HTR-8/SVneo (cell line): Measurements from ENCODE around the gene ITPR1.

ENCODE experiments used
- DNase-seq: peaks from one replicate; pipeline ENCODE4 v3.0.0; 2011; ENCODE audit warnings: low spot score, mixed read lengths; ENCODE audit not compliant: insufficient read length
- FAIRE-seq: peaks from 2 replicates; lab custom pipeline; 2011; peaks lifted over from hg19 to GRCh38; lab: Jason Lieb, UNC

Gene ITPR1

DNA sequence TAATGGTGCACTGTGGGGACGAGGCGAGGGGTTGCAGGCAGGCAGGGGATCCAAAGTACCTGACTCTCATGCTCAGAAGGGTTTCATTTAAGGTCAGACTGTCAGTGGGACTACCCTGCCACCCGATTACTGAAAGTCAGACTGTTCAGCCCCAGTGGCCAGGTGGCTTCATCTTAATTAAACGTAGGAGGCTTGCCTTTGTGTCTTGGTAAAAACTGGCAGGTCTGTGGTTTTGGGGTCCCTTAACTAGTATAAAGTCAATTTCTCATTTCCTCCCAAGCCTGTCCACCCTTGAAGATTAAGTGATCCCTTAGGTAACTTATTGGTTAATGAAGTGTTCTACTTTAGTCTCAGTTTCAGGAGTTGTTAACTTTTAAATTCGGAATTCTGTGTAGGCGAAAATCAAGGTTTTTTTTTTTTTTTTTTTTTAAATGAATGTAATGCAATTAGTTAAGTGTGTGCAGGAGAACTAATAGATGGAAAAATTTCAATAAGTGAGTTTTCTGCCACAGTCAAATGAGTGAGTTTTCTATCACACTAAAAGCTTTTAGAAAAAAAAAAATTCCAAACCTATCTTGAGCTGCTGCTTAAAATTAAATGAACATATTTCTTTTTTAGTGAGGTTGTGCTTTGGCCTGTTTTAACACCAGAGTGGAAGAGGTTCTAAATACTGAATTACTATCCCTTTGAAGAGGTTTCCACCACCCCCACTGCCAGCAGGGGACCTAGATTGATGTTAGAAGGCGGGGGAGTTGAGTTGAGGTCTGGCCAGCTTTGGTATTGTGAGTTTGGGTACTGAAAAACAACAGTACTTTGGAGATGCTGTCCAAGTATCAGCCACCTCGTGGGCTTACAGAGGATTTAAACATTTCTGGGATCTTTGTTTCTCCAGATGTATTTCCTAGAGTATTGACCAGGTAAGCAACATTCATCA lies 15.2 kb downstream of the ITPR1 start:
- no peak for FAIRE-seq
- DNase-seq: no peak

DNA sequence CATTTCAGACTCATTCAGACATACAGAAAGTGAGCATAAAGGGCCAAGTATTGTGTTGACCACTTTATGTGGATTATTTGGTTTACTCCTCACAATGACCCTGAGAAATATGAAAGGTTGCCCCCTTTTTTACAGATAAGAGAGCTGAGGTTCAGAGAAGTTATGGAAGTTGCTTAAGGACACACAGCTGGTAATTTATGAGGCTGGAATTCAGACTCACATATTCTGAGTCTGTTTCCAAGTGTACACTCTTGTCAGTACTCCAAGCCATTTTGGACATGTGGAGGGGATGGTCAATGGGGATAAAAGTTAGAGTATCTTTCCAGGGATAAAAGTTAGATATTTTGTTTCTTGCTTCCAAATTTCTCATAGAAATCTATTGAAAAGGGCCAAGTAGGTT lies 15.9 kb downstream of the ITPR1 start:
- DNase-seq (no peak), FAIRE-seq (no peak)

DNA sequence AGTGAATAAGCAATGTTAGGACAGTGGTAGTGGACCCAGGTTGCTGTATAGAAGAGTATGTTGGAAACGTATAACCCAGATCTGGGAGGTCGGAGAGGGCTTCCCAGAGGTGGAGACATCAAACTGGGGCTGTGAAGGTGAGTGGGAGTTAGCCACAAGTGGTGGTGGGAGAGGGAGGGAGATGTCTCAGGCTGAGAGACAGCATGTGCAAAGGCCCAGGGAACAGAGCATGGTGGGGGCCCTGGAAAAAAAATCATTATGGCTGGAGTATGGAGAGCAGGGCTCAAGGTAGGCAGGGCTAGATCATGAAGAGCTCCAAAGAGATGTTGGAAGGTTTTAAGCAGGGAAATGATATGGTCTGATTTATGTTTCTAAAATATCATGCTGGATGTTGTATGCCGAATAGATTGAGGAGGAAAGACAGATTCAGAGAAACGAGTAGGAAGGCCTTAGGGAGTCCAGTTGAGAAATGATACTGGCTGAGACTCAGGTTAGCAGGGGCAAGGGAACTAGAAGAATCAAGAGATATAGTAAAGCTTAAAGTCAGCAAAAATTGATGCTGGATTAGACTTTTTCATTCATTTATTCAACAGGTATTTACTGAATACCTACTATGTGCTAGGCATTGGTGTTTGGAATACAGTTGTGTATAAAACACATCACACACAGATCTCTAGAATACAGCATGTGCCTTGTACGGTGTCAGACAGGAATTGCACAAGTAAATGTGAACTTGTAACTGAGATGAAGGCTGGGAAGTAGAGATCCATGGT lies 17.0 kb downstream of the ITPR1 start:
- DNase-seq (no peak), FAIRE-seq (no peak)

DNA sequence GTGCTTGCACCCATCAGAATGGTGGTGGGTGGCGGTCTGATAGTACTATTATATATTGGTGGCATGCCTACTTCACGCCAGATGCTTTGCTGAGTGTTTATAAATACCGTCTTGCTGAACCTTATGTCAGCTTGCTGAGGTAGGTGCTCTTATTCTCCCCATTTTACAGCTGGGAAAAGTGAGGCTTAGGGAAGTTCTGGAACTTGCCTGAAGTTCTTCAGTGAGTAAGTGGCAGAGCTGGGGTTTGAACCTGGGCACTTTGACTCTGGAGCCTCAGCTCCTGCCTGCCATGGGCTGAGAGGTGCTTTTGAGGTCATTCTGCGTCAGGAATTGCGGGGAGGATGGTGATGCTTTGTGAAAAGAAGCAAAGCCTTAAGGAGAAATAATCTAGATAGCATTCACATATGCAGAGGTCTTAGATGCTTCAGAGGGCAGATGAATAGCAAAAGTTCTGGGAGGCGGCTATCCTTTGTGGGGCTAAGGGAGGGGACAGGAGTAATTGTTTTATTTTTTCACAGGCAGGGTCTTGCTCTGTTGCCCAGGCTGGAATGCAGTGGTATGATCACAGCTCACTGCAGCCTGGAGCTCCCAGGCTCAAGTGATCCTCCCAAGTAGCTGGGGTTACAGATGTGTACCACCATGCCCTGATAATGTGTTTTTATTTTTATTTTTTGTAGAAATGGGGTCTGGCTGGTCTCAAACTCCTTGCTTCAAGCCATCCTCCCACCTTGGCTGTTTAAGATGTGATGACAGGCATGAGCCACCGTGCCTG lies 18.5 kb downstream of the ITPR1 start:
- no peak for FAIRE-seq
- no peak for DNase-seq

DNA sequence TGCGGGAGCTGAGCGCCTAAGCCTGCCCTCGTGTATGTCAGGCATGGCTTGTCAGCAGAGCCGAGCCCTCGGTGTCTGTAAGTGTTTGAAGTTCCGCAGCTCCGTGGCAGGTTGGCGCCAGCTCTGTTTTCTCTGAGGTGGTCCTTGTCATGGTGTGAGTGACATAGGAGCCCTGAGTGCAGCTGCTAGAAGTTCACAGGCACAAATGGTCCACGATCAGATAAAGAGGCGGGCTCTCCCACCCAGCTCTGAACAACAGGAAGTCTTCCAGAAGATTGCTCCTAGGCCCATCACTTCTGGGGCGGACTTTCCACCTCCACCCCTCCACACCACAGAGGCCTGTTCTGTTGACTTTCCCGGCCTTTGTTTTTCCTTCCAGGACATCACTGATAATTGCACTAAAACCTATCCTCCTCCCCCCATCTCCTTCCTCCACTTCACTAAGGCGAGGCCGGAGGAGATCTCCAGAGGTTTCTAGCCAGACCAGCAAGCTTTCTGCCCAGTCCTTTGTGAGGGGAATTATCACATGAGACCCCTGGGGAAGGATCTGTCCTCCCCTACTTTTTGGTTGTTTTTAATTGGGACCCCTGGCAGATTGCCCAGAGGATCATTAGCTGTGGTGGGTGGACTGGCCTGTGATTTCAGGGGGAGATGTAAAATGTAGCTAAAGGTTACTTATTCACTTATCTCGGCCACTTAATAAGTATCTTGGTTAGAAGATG lies 19.9 kb downstream of the ITPR1 start:
- FAIRE-seq: no peak
- no peak for DNase-seq

DNA sequence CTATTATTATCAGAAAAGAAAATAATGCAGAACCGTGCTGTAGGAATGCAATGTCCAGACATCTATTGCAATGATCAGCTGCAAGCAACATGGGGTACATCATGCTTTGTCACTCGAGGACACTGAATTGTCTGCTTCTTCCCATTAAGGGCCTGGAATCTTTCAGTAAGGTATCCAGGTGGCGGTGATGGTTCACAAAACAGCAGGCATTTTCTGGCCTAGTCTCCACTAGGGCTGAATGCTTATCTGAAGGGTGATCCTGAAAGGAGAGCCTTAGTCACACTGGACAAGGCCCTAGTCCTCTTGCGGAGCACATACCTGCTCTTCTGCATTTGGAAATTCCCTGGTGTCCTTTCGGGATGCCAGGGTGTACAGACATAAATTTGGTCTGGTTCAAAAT lies 21.2 kb downstream of the ITPR1 start:
- no peak for DNase-seq
- FAIRE-seq: no peak

DNA sequence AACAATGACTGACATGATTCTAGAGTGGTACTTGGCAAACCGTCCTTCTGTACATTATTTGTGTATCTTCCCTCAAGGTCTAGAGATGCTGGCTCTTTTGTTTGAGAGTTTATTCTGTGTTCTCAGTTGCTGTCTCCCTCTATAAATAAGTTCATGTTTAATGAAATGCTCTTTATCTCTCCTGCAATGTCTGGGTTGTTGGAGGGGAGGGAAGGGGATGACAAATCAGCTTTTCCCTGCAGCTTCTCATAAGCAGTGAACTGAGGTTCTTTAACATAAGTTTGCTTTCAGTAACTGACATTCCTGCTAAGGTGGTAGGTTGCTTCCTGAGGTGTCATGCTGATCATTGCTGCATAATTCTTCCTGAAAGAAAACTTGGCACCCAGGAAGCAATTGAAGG lies 21.8 kb downstream of the ITPR1 start:
- DNase-seq (no peak), FAIRE-seq (no peak)

DNA sequence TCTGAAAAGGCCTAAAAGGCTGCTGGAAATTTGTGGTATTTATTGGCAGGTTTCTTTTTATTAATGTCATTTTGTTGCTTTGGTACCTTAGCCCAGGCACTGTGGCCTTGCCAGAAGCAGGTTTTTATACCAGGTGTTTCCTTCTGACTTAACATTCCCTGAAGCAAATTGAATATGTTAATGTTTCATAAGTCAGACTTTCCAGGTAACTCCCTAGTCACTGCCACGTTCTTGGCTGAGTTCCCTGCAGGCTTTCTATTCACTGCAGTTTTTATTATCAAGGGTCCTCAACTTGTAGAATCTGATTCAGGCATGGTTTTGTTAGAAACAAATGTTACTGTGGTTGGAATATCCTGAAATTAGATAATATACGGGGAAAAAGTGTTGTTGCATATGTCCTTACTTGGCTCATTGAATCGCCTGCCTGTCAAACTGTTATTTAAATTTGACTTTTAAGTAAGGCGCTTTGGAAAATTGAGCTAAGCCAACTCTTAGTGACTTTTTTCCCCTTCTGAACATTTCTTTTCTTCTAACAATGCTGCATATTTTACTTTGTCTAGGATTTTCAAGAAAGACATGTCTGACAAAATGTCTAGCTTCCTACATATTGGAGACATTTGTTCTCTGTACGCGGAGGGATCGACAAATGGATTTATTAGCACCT lies 22.9 kb downstream of the ITPR1 start:
- DNase-seq: no peak
- FAIRE-seq: no peak

DNA sequence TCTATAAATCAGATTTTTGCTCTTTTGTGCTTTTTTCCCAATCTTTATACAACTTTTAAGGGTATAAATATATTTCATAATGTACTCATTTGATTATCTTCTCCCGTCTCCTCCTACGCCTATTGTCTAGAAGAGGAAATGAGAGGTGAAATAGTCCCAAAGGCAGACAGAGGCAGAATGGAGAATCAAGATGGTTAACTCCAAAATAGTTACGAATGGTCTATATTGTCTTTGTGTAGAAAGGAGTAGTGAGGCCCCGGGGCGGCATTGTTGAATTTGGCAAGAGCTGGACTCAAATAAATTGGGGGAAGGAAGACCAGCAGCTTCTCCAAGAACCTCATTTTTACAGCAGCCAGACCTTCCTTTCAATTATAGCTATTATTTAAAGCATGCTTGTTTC lies 23.9 kb downstream of the ITPR1 start:
- FAIRE-seq (no peak), DNase-seq (no peak)

DNA sequence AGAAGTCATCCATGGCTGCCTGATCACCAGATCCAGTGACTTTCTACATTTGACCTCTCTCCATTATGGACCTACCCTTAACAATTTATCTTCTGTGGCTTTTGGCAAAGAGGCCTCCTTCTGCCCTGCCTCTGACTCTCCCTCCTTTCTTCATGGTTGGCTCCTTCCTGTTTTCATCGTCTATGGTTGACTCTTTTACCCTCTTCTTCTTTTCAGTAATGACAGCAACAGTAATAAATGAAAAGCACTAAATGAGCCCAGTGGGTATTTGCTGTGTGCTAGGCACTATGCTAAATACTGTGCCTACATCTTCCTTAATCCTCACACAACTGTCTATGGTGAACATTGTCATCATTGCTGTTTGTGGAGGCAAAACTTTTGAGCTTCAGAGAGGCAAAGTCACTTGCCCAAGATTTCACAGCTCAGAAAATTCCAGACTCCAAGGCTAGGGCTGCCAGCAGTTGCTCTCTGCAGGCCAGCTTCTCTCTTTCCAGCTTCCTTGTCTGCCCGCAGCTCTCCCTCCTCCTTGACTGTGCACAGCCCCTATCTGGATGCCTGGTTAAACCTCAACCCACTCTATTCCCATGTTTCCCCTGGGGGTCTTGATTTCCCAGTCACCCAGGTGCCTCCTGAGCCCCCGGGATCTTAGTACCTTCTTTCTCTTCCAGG lies 24.6 kb downstream of the ITPR1 start:
- DNase-seq (no peak), FAIRE-seq (no peak)

DNA sequence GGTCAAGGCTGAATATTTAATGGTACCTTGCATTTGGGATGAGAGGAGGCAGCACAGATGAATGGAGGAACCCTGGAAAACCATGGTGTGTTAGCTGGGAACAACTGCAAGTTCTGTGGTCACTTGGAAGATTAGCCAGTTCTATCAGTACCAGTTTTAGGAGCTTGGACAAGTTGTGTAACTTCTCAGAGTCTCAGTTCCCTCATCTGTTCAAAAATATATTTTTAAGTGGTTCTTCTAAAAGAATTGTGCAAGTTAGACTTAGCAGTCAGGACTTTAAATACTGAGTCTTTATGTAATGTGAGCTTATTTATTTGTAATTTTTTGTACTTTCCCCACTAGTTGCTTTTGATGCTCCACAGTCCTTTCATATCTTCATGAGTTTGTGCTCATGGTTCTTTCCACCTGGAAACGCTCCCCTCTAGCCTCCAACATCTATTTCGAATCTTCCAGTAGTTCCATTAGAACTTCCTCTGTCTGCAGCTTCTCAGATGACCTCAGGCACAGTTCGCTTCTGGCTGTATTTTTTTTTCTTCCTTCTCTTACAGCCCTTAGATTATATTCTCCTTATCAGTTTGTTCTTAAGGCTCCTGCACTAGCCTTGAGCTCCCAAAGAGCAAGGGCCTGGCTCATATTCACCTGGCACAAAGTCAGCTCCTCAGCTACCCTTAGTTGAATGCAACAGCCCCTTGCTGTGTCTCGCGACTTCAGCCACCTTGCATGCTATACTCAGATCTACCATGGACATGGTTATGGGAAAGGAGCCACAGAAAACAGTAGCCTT lies 27.1 kb downstream of the ITPR1 start:
- FAIRE-seq (no peak), DNase-seq (no peak)

DNA sequence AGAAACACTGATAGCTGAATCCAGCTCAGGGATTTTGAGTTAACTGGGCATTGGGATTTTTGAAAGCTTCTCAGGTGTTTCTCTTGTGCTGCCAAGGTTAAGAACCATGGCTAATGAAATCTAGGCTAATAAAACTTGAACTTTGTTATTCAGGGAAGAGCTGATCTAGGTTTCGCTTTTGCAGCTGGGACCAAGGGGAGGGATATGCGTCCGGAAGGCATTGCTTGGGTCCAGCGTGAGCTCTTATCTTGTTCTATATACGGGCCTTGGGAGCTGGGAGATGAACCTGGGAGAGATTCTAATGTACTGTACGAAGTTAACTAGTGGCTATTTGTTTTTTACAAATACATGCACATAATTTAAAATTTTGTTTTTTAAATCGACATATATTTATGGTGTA lies 29.8 kb downstream of the ITPR1 start:
- no peak for DNase-seq
- FAIRE-seq: no peak

DNA sequence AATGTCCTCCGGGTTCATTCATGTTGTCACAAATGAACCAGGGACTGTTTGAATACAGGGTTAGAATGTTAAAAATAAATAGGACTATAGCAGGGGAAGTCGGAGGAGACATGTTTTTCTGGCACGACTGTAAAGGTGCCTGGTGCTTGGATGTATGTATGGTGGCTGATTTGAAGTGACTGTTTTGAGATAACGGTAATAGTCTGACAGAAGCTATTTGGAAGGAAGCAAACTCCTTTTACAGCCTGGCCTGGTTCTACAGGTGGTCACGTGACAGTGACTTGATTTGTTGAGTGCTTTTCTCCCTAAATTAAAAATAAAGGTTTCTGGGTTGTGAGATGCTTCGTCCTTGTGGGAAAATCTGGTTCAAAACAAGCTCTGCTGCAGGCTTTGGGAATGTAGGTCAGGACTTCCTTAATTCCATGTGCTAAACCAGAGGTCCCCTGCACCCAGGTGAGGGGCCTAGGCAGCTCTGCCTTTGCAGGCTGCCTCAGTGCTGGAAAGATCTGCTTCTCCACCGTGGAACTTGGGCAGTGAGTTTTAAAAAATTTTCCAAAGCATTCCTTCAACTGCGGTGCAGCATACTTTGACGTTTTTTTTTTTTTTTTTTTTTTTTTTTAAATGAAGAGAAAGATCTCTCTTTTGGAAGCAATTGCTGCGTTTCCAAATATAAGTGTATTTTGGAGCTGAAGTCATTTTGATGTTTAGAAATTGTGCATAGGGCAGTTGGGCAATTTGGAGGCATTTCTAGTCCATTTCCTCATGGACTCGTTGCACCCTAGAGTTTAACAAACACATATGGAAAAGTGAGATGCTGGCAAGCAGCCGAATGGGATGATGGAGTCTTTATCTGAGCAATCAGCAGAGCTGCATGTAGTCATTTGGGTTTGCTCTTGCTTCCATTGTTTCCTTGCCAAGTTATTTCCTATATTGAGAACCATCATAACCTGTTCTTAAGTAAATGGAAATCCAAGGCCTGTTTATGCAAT lies 30.9 kb downstream of the ITPR1 start:
- no peak for FAIRE-seq
- DNase-seq: no peak

DNA sequence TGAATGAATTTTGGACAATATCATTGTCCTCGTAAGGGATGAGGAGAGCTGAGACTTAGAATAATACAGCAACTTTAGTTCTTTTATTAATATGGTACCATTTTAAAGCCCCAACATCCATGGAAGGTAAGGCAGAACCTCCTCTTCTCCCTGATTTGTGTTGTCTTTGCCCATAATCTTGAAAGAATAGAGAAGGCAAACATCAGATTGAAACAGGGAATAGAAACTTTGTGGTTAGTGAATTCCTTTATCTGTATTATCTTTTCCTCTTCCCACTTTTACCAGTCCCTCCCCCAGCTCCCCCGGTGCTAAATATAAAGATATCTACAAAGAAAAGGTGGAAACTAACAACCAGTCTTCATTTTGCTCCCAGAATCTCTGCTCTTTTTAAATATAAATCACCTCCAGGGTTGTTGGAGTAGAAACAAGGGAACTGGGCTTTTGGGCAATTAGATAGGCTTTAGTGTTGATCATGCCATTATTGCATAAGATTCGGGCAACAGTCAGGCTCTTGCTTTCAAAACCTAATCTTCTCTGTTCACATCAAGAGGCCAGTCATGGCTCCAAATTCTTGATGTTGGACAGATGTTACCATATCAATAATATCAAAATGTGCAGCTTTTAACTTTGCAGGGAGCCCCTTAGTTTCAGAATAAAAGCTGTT lies 32.5 kb downstream of the ITPR1 start:
- FAIRE-seq: no peak
- DNase-seq: no peak

DNA sequence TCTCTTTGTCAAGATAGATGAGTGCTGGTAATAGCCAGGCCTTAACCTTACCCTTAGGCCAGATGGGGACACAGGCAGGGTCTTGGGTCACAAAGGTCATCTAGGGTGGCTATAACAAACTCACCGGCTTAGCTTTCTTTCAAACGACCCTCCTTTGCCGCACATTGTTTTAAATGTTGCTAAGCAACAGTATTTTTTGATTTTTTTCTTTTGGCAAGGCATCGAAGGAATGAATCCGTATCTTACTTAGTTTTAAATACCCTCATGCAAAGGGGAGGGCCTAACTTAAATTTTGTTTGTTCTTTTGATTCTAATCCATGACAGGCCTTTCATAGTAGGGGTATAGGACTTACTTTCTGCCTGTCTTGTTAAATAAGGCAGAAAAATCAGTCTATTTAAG lies 35.2 kb downstream of the ITPR1 start:
- FAIRE-seq (no peak), DNase-seq (no peak)

DNA sequence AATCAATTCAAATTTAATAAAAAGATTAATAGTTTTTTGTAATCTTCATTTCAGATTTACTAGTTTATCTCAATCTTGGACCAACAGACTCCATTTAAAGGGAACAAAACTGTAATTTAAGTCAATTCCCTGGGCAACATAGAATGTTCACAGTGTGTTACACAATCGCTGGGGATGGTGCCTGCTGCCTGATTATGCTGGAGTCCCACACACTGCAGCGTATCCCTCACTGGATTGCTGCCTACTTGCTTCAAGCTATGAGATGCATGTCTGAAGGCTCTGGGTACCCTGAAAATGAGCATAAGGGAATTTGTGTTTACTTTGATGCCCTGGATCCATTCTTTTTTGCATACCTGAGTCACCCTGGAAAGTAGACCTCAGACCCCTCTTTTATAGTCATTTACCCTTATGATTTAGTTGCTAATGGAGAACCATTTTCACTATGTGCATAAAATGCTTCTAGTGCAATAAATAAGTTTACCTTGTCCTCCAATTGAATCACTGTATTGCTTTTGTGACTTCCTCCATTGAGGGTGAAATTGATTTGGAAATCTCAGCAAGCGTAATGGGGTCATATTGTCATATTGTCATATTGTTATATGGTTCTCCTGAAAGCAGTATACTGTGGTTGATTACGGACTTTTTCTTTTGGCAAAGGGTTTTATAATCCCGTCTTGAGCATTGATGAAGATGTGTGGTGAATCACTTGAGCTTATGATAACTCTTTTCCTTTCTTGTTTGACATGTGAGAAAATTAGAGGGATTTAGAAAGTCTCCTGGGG lies 35.9 kb downstream of the ITPR1 start:
- FAIRE-seq: no peak
- DNase-seq: no peak
